Renal cortical epithelial cell (primary cell): Measurements from ENCODE around the gene TBX15. TPM values are rescaled to one million over a fixed set of nuclear protein-coding genes. Genes with fewer than 3 reads are reported as not detected.

ENCODE experiments used
- DNase-seq: peaks from one replicate; pipeline ENCODE4 v3.0.0-alpha.2; 2011; ENCODE audit warnings: low read depth
- total RNA-seq: library from RNA; depleted of rRNA; stranded (reverse); fragments of >200 nt; gene quantifications from 2 replicates; pipeline ENCODE4 v1.2.3, GENCODE V29; 2014

TBX15 gene
- 0.87 and 0.89 TPM in 2 replicates for total RNA-seq

DNA sequence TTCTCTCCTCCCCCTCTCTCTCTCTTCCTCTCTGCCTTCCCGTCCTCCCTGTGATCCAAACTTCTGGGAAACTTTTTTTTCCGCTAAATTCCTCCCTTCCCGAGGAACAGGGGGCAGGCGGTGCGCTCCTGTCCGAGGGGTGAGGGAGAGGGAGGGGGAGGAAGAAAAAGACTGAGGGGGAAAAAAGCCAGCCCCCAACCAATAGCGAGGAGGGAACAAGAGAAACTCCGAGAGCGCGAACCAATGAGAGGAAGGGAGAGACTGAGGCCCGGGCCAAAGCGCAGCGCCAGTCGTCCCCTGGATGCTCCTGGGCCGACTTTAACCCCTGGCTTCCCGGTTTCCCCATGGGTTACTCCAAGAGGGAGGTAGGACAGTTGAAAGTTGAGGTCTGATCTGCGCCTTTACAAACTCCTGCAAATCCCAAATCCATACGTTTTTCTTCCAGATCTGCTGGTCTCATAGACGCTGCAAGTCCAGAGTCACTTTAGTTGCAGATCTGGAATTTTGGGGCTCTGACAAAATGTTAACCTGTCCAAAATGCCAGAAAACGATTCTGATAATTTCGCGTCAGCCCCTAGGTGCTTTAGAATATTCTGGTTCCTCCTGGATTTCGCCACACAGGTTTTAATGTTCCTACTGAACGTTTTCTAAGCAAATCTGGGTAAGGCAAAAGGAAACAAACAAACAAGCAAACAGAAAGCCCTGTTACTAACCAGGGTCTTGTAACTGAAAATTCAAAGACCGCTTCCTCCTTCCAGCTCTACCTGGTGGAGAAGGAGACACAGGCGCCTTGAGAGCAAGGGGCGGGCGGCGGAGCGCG, at the start of gene TBX15:
TBX15 (minus strand) TSS at position 158 of the 820 bp plus-strand sequence. CDS start 548 bp downstream, outside the sequence.
- DNase-seq: no peak

DNA sequence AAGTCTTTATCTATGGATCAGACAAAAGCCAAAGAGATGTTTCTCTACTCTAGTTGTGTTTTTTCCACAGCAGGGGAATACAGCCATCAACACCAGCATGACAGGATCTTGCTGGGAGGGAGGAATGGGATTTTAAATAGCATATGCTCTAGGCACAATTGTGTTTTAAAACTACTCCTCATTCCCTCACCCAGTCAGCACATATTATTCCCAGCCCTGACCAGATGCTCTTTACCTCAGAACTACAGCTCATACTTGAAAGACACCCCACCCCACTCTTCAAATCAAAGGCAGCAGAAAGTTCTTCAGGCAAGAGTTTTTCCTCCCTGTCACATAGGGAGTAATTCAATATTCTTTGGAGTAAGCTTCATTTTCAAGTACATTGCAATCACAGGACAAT, 46.2 kb upstream of the TBX15 start:
- no peak for DNase-seq

DNA sequence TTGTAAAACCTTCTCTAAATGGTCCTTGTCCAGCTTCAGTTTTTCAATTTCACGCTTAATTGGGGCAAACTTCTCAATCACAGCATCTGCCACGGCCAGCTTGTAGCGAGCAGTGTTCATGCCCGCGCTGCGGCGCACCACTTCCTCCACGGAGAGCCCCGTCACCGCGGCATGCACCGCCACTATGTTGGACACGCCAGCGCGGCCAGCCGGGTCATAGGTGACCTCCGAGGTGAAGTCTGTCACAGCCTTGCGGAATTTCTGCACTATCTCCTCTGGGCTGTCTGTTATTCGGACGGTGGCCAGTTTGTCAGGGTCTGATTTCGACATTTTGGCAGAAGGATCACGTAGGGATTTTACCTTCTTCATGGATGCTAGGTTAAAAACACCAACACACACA, 44.8 kb upstream of the TBX15 start:
- no peak for DNase-seq

GRCh38 chr1:119027759-119028158, 39.6 kb upstream of the TBX15 start:
- no peak for DNase-seq

GRCh38 chr1:119026956-119027355, 38.8 kb upstream of the TBX15 start:
- DNase-seq: no peak

GRCh38 chr1:119015547-119015946, 27.4 kb upstream of the TBX15 start:
- no peak for DNase-seq

GRCh38 chr1:119012383-119012782, 24.2 kb upstream of the TBX15 start:
- DNase-seq: peak; percentile 42

DNA sequence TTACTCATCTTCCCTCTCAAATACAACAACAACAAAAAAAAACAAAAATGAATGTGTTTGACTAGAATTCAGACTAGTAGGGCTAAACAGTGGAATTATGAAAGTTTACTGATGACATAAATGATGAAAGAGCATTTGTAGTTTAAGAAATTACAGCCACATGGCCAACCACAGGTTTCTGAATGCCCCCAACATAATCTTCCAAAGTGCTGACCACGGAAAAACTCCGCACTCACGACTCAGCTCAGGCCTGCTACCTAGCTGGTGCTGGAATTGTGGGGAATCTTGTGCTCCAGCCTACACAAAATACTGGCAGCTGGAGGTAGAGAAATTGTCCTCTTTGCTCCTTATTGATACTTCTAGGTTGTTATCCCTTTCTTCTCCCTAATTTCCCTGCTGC, 23.6 kb upstream of the TBX15 start:
- DNase-seq: no peak

DNA sequence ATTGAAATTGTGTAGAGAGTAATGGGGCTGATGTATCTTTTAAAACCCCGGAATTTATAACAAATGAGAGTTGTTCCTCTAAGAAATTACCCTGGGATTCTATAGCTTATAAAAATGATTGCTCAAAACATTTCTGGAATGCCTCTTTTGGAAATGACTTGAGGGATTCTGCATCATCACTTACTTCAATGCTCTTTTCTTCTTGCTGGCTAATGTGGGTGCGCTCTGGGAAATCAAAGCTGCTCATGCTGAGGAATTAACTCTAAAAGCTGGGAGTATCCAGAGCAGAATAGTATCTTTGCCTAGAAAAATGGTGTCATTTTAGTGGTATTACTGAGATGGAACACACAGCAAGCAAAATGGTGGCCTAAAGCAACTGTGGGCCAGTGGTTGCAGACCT, 23.0 kb upstream of the TBX15 start:
- DNase-seq: no peak

GRCh38 chr1:119010201-119010600, 22.1 kb upstream of the TBX15 start:
- no peak for DNase-seq

GRCh38 chr1:119009312-119009655, 21.1 kb upstream of the TBX15 start:
- DNase-seq: no peak

DNA sequence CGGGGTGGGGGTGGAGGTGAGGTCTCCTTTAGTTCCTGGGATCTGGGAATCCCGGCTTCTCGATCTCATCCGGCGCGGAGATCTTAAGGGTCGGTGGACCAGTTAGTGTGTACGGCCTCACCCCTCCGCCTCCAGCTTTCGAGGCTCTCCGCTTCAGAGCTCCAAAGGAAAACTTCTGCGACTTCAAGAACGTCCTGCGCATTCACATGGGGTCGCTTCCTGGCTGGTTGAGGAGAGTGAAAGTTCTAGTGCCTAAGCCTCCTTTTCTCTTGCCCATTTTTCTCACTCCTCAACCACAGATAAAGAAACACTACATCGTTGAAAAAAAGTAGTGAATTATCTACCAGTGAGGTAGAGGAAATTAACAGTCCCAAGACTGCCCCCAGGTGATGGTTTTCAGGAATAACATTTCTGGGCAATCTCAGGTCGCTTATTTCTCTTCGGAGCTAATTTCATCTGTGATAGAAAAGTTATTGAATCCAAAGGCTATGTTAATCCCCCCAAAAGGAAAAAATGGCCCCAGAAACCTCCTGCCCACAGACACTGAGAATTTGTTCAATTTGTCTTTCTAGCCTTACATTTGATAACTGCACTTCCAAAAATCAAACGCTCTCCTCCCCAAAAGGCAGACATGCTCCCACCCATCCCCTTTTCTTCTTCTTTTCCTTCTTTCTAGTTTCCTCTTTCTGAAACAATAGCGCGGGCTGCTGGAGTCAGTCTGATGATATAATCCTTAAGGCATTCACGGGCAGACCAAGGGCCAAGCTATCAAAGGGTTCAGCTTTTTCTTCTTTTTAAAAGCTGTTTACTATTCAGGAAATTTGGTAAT, 20.6 kb upstream of the TBX15 start:
- peak; percentile 82 for DNase-seq

- DNase-seq: no peak
Measured at GRCh38 chr1:119007670-119008482, 19.7 kb upstream of the TBX15 start.

- DNase-seq: no peak
Measured at GRCh38 chr1:119007339-119007669, 19.2 kb upstream of the TBX15 start.

DNA sequence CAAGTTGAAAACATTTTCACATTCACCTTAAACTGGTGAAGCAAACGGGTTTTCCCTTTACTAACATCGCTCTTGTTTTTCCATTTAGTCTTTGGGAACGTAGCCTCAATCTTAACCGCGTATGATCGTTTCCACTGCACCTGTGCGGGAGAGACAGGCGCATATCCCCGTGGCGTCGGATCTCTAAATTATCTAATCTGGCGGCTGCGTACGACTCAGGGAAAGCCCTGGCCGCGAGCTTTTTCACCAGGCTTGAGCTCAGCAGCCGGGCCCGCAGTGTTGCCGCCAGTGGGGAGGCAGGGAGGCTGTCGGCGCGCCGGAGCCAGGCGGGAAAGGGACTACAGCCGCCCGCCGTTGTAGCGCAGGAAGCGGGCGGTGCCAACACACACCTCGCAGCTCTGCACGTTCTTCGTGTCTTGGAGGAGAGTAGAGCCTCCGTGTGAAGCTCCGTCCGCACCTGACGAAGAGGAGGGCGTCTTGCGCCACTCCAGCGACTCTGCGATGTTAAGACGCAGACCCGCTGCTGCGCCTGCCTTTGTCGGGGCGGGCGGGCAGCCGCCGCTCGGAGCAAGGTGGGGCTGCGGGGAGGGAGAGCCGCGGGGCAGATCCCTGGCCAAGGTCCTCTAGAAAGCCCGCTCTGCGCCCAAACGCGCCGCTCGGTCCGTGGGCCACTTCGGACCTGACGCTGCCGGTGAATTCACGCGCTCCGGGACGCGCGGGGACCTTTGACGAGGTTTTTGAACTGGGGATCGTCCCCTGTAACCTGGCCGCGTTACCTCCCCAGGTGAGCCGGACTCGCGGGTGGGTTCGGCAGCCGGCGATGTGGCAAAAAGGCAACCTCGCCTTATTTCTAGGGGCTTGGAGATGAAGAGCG, 18.5 kb upstream of the TBX15 start:
- DNase-seq: no peak

DNA sequence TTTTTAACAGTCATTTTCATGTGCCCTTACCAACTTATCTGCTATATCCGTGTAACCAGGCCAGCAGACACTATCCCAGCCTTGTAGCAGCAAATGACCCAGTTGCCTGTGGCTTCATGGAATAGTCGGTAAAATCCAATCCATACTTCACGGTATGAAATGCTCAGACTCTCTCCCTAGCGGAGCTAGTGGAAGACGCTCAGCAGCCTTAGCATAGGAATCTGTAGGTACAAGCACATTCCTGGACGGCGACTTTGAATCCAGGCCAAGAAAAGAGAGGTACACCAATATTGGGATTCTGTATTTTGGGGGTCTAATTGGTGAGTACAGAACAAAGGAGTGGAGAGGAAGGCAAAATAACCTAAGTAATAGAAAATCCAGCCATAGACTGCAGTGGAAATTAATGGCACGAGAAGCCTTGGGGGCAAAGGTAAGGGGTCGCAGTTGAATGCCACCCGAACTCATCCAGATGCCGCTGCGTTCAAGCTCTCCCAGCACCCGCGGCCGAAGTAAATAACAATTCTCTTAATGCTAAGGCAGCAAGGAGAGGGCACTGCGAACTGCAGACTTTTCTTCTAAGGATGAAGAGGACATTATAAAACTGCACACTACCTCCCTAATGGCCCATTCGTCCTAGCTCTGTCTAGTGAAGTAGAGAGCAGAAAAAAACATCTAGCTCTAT, 17.7 kb upstream of the TBX15 start:
- DNase-seq: no peak

- DNase-seq: no peak
Measured at GRCh38 chr1:119004781-119005180, 16.6 kb upstream of the TBX15 start.

- DNase-seq: no peak
Measured at GRCh38 chr1:119004129-119004527, 16.0 kb upstream of the TBX15 start.

DNA sequence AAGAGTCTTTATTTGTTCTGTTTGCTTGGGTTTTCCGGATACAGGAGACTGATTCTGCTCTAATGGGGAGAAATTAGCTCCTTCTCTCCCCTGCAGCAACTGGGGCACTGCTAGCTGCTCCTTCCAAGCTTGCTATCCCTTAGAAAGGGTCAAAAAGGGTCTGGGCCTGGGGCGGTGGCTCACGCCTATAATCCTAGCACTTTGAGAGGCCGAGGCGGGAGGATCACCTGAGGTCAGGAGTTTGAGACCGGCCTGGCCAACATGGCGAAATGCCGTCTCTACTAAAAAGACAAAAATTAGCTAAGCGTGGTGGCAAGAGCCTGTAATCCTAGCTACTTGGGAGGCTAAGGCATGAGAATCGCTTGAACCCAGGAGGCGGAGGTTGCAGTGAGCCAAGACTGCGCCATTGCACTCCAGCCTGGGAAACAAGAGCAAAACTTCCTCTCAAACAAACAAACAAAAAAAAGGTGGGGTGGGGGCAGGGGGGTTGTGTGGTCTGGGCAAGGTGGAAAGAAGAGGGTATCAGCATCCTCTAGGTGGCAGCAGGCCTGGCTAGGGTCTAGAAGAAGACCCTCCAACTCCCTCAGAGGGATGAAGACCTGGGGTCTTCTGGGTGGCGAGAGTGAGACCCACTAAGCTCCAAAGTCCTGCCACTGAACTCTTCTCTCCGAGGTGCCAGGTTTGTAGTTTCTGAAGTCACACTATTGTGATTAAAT, 15.4 kb upstream of the TBX15 start:
- DNase-seq: no peak

GRCh38 chr1:119002028-119002686, 14.0 kb upstream of the TBX15 start:
- peak; percentile 99 for DNase-seq
